Endothelial cell of umbilical vein (primary cell): ENCODE data around the gene MREG. TPM values are rescaled to one million over a fixed set of nuclear protein-coding genes. Genes with fewer than 3 reads are reported as not detected.

Experiments
- BruUV-seq: library from RNA; stranded (reverse); fragments of 400-500 nt; replicated peaks from 2 replicates; lab custom pipeline; 2021; lab: Mats Ljungman, UMichigan
- CTCF ChIA-PET: fragments of 300-600, 350-600 bp; sonication (Branson Sonifier 250); formaldehyde crosslinking; loops from one replicate; lab custom pipeline; 2021; ENCODE audit warnings: antibody characterized with exemption, inconsistent platforms; lab: Charles Lee
- POLR2A ChIA-PET: fragments of 300-600, 350-600 bp; sonication (Branson Sonifier 250); formaldehyde crosslinking; loops from one replicate; lab custom pipeline; 2021; ENCODE audit warnings: antibody characterized with exemption, inconsistent platforms; lab: Charles Lee
- DNase-seq: peaks from one replicate; pipeline ENCODE4 v3.0.0-alpha.2; 2011; ENCODE audit warnings: low read depth, low spot score
- FAIRE-seq: peaks from 2 replicates; lab custom pipeline; 2011; peaks lifted over from hg19 to GRCh38; lab: Jason Lieb, UNC
- H2AFZ ChIP-seq: 2 replicates; pipeline ENCODE4 v1.6.0; 2012; ENCODE audit warnings: low read depth, low read length, control low read depth, inconsistent platforms
- H3K27ac ChIP-seq: 2 replicates; pipeline ENCODE4 v1.5.1; 2011; ENCODE audit warnings: low read depth, mild to moderate bottlenecking, control low read depth, low read length, moderate library complexity; ENCODE audit not compliant: insufficient read depth
- H3K27me3 ChIP-seq, 2 experiments: 2 replicates each; pipeline versions ENCODE4 v1.6.0 to v1.6.1; 2011; ENCODE audit warnings: low read length in 2 of 2, mixed read lengths in 1 of 2; ENCODE audit not compliant: control insufficient read depth in 2 of 2, insufficient read depth in 2 of 2
- H3K36me3 ChIP-seq, 2 experiments: 2 replicates in 1 of 2; 3 replicates in 1 of 2; pipeline ENCODE4 v1.5.1; 2011; ENCODE audit warnings: low read length in 2 of 2, mild to moderate bottlenecking in 1 of 2, moderate library complexity in 1 of 2; ENCODE audit not compliant: control insufficient read depth in 2 of 2, insufficient read depth in 2 of 2; ENCODE audit errors: extremely low read depth in 1 of 2
- H3K4me1 ChIP-seq: 3 replicates; pipeline ENCODE4 v1.5.1; 2011; ENCODE audit warnings: mild to moderate bottlenecking, low read length; ENCODE audit not compliant: control insufficient read depth, insufficient read depth; ENCODE audit errors: extremely low read depth
- H3K4me2 ChIP-seq: 2 replicates; pipeline ENCODE4 v1.6.1; 2011; ENCODE audit warnings: low read length, control low read depth, mixed read lengths; ENCODE audit not compliant: insufficient read depth
- H3K4me3 ChIP-seq, 3 experiments: fragments of 200-600 bp in 1 of 3; sonication (generic), shearing (Covaris generic) in 1 of 3; replicated peaks in 1 of 3; 2 replicates each; pipeline ENCODE4 v1.5.1; 2011 to 2016; ENCODE audit warnings: control low read depth in 3 of 3, low read length in 3 of 3, mild to moderate bottlenecking in 2 of 3, inconsistent platforms in 1 of 3, low read depth in 1 of 3, moderate library complexity in 1 of 3; ENCODE audit not compliant: insufficient read depth in 1 of 3
- H3K79me2 ChIP-seq: 2 replicates; pipeline ENCODE4 v1.6.0; 2012; ENCODE audit warnings: low read length, inconsistent platforms; ENCODE audit not compliant: control insufficient read depth, insufficient read depth
- H3K9ac ChIP-seq: replicated peaks from 2 replicates; pipeline ENCODE3; 2011; ENCODE audit warnings: low read length, control low read depth; ENCODE audit not compliant: insufficient read depth; ENCODE audit errors: extremely low read depth
- H3K9me1 ChIP-seq: replicated peaks from 3 replicates; pipeline ENCODE4 v1.6.0; 2011; ENCODE audit warnings: mild to moderate bottlenecking, low read length; ENCODE audit not compliant: control insufficient read depth, insufficient read depth; ENCODE audit errors: extremely low read depth
- H3K9me3 ChIP-seq: replicated peaks from 2 replicates; pipeline ENCODE4 v1.5.1; 2012; ENCODE audit warnings: low read length, inconsistent platforms; ENCODE audit not compliant: control insufficient read depth, insufficient read depth
- H4K20me1 ChIP-seq: replicated peaks from 2 replicates; pipeline ENCODE3; 2011; ENCODE audit warnings: mild to moderate bottlenecking, low read length; ENCODE audit not compliant: control insufficient read depth, insufficient read depth; ENCODE audit errors: extremely low read depth
- CTCF ChIP-seq, 2 donors: IDR thresholded peaks; 1 replicate in 1 of 2; 2 replicates in 1 of 2; pipeline ENCODE4 v1.5.1; 2011; ENCODE audit warnings: low read length in 2 of 2, mild to moderate bottlenecking in 2 of 2, moderate library complexity in 2 of 2, control low read depth in 1 of 2, inconsistent platforms in 1 of 2, low read depth in 1 of 2; ENCODE audit not compliant: insufficient read depth in 1 of 2; ENCODE audit errors: extremely low read depth in 1 of 2
- EZH2 ChIP-seq: IDR thresholded peaks from 2 replicates; pipeline ENCODE4 v1.6.1; 2012; ENCODE audit warnings: borderline replicate concordance, low read depth, mild to moderate bottlenecking, moderate library complexity, low read length, inconsistent platforms; ENCODE audit not compliant: severe bottlenecking
- FOS ChIP-seq: IDR thresholded peaks from 2 replicates; pipeline ENCODE4 v1.6.1; 2011; ENCODE audit warnings: mild to moderate bottlenecking, low read length, moderate library complexity, borderline replicate concordance; ENCODE audit not compliant: insufficient read depth
- GATA2 ChIP-seq: IDR thresholded peaks from 2 replicates; pipeline ENCODE4 v1.7.0; 2011; ENCODE audit warnings: low read depth, mild to moderate bottlenecking, moderate library complexity, mixed read lengths, low read length; ENCODE audit not compliant: insufficient read length, insufficient read depth
- JUN ChIP-seq: IDR thresholded peaks from 2 replicates; pipeline ENCODE4 v1.6.1; 2011; ENCODE audit warnings: borderline replicate concordance, low read depth; ENCODE audit not compliant: insufficient read length, insufficient read depth
- MAX ChIP-seq: IDR thresholded peaks from 2 replicates; pipeline ENCODE4 v1.6.1; 2011; ENCODE audit not compliant: insufficient read depth, insufficient read length
- MYC ChIP-seq: IDR thresholded peaks from one replicate; pipeline ENCODE4 v1.6.1; 2011; ENCODE audit warnings: mild to moderate bottlenecking, low read depth, low read length
- POLR2A ChIP-seq: IDR thresholded peaks from 2 replicates; pipeline ENCODE4 v1.6.1; 2012; ENCODE audit warnings: low read depth, mild to moderate bottlenecking, control low read depth, low read length
- POLR2AphosphoS5 ChIP-seq: IDR thresholded peaks from 2 replicates; pipeline ENCODE4 v1.6.1; 2012; ENCODE audit warnings: low read depth, mild to moderate bottlenecking, control low read depth, low read length, moderate library complexity; ENCODE audit not compliant: insufficient read depth
- dilution Hi-C: fragments of 300-500 bp; cut with MboI; formaldehyde crosslinking; loops from one replicate; pipeline ENCODE4 v1.15.0; 2019; ENCODE audit warnings: low sequenced_read_pairs; ENCODE audit not compliant: extremely low pct_ligation_motif_present
- intact Hi-C: fragments of 100-400 bp; cut with micrococcal nuclease; formaldehyde crosslinking; loops from one replicate; pipeline ENCODE4 v1.10.0; 2022
- polyA plus RNA-seq, 4 experiments: library from polyadenylated mRNA; depleted of rRNA in 3 of 4; stranded (reverse) in 3 of 4; unstranded in 1 of 4; fragments of >200 nt; gene quantifications; 2 replicates each; pipeline versions ENCODE4 v1.2.1 to v1.2.3, GENCODE V29; 2011 to 2012; ENCODE audit warnings: missing spikeins in 1 of 4
- total RNA-seq: library from RNA; stranded (reverse); gene quantifications from 2 replicates; pipeline ENCODE4 v1.2.3, GENCODE V29; 2021

MREG gene
- total and polyA plus RNA-seq, 2 donors (not counting 3 experiments of a cell fraction or from before 2014, with no cell fraction given), result 0.41 to 3.9 TPM

GRCh38 chr2:215952860-215953637 is 60.3 kb downstream of the MREG start:
- H3K4me3 ChIP-seq, result no peak overlapping the region
- H3K9ac ChIP-seq, result no peak overlapping the region
- H3K9me1 ChIP-seq, result no peaks in the 10 kb centered on the region
- H3K4me1 ChIP-seq, result no peaks in the 10 kb centered on the region
- no peaks in the 10 kb centered on the region for H3K9me3 ChIP-seq
- H3K27me3 ChIP-seq, result peaks cover 0 to 2% of the 10 kb centered on the region in 2 experiments
- no peaks in the 10 kb centered on the region for H3K36me3 ChIP-seq
- no TSS peak for BruUV-seq
- no peaks in the 10 kb centered on the region for H4K20me1 ChIP-seq
- H3K4me2 ChIP-seq, result no peak overlapping the region
- no peak for FAIRE-seq
- POLR2A ChIA-PET, result no interaction called here
- no peak overlapping the region for H2AFZ ChIP-seq
- intact Hi-C loops (no loop called here), dilution Hi-C loops (no loop called here)
- DNase-seq, result no peak
- no peak overlapping the region for H3K27ac ChIP-seq
- TF ChIP-seq POLR2A, result no peak
- TF ChIP-seq EZH2, result no peak
- TF ChIP-seq MYC, result no peak
- no peak for TF ChIP-seq MAX
- no peak for TF ChIP-seq CTCF (IDR thresholded peaks at IDR 0.05; ENCODE audit: extremely low read depth in 1 of 2, insufficient read depth in 1 of 2, low read depth in 1 of 2, low read length in 2 of 2)
- TF ChIP-seq GATA2, result no peak
- TF ChIP-seq POLR2AphosphoS5, result no peak
- TF ChIP-seq FOS, result no peak
- no peak for TF ChIP-seq JUN
- CTCF ChIA-PET, result interaction anchor here (1.4 to 4.6 kb wide), 3 partner anchors 8 to 68 kb away, joined by 5 to 107 read pairs (median 6); no protein-coding TSS in a partner anchor
- H3K79me2 ChIP-seq, result no peaks in the 10 kb centered on the region
